ENCODE measurements around the gene EME2.

Gene EME2

DNA sequence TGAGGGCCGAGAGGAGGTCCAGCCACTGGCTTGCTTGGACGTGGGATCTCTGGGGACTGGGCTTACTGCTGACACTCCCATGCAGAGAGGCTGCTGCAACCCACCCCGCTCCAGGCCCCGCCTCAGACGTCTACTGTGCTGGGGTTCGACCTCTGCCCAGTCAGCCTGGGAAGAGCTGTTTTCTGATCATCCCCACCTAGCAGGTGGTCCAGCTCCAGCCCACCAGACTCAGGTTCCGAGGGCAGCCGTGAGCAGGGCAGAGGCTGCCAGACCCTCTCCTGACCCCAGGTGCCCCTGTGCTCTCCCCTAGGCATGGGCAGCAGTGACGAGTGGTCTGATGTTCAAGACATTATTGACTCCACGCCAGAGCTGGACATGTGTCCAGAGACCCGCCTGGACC is 24.7 kb upstream of the EME2 start:
- TF ChIP-seq CTCF (IDR thresholded peaks at IDR 0.05): no peak

DNA sequence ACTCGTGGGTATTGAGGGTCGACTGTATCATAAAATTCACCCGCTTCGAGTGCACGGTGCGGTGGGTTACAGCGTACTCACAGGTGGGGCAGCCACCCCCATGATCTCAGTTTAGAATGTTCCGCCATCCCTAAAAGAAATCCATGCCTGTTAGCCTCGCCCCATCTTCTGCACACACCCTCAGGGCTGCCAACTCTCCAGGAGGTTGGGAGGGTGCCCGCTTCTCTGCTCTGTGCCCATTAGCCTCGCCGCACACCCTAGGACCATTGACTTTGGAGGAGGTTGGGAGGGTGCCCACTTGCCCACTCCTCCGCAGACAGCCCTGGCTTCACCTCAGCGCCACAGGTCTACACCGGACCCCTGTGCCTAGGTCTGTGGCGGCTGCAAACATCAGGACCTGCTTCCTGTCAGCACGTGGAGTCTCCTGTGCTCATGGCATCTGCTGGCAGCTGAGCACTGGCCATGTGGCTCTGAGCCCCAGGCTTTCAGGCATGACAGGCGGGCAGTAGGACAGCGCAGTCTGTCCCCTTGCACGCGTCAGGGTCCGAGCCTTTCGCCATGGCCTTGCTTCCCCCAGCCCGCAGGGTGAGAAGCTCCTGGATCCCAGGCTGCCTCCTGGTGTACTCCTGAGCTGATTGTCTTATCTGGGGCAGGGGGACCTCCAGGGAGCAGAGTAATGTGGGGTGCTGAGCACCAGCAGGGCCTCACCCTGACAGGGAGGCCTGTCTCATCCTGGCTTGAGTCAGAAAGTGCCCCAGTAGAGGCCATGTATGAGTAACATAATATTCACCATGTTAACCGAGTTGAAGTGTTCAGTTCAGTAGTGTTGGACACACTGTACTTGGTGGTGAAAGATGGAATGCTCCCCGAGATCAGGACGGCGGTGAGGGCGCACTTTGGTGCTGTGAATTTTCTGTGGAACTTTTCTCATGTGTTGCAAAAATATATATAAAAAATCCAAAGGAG is 23.2 kb upstream of the EME2 start:
- no peak for TF ChIP-seq CTCF (IDR thresholded peaks at IDR 0.05)

- no peak for TF ChIP-seq CTCF (IDR thresholded peaks at IDR 0.05)
Observed at GRCh38 chr16:1751946-1752345, 20.7 kb upstream of the EME2 start.

DNA sequence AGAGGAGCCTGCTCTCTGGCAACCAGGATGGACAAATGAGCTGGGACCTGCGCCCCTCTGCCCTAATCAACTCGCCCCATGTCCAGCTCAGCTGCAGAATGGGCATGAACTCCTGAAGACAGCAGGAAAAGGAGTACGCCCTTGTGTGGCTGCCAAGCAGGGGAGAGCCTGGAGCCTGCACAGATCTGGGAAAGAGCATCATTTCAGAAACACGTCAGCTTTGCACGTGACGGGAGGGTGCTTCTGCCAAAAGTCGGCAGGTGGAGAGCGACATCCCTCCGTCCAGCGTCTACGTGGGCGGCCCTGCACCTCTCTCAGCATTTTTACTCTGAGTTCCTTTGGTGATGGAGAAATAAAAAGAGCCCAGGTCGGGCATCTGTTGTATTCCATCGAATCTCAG is 19.8 kb upstream of the EME2 start:
- no peak for TF ChIP-seq CTCF (IDR thresholded peaks at IDR 0.05)

DNA sequence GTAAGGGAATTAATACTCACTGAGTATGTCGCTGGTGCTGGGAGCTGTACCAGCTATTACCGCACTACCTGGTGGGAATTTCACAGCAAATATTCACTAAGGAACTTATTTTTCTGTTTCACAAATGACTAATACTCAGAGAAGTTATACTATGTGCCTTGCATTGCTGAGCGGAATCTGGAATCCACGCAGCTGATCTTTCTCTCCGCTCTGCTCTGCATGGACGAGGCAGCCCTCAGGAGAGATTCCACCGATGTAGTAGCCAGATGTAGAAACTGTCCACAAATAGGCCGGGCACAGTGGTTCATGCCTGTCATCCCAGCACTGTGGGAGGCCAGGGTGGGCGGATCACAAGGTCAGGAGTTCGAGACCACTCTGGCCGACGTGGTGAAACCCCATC is 18.4 kb upstream of the EME2 start:
- TF ChIP-seq CTCF (IDR thresholded peaks at IDR 0.05): no peak

DNA sequence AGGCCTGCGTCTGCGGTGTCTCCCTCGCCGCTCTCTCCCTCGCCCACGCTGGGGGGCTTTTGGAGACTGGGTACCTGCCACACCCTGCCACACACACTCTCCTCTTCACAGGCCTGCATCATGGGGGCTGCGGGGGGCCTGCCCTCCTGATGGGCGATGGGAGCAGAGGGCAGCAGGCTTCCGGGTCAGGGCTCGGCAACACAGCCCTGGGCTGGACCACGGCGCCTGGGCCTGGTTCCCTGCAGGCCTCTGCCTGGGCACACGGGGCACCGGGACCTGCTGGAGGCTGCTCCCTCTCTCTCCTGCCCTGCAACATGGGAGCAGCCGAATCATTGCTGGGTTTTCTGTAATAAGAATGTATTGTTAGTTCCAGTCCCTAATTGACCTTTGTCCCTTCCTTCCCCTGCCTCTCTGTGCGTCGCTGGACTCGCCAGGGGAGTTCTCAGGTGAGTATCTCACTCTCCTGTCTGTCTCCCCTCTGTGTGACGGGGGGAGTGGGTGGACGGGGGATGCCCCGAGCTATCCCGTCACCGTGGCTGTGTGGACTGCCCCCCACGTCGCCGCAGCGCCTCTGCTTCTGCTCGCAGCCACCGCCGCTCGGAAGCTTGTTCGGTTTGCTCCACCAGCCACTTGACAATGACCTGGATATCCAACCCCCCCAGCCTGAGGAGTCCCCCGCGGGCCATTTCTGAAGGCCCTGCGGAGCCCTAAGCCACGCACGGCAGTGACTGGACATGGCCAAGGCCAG is 14.7 kb upstream of the EME2 start:
- TF ChIP-seq CTCF (IDR thresholded peaks at IDR 0.05): no peak

- TF ChIP-seq CTCF (IDR thresholded peaks at IDR 0.05): no peak
Observed at GRCh38 chr16:1758923-1759322, 13.7 kb upstream of the EME2 start.

Measured in LNCAP (cell line).